GM12873 (cell line): ENCODE measurements around the gene LY9.

Experiments used
- CTCF ChIP-seq: IDR thresholded peaks from 2 replicates; pipeline ENCODE4 v1.5.1; 2012; ENCODE audit warnings: low read depth, mild to moderate bottlenecking, moderate library complexity, low read length, control low read depth; ENCODE audit not compliant: insufficient read depth; ENCODE audit errors: missing control alignments

LY9 gene

GRCh38 chr1:160874935-160875334, 79.0 kb downstream of the LY9 start:
- TF ChIP-seq CTCF, result no peak

- no peak for TF ChIP-seq CTCF
Observed at GRCh38 chr1:160876311-160876710, 80.3 kb downstream of the LY9 start.

GRCh38 chr1:160877221-160877620, 81.2 kb downstream of the LY9 start:
- TF ChIP-seq CTCF, result peak; percentile 32
